ENCODE measurements around the gene FCRL3. TPM values are rescaled to one million over a fixed set of nuclear protein-coding genes. Genes with fewer than 3 reads are reported as not detected.

Gene FCRL3
- total and polyA plus RNA-seq, 10 of the 15 experiments (the other 5 are each of a cell fraction or from before 2014, with no cell fraction given), result 0.04 to 2.3 (median 0.07) TPM; not detected in 5

- H3K27ac ChIP-seq (ENCODE audit: control insufficient read depth, insufficient read depth), result no peak overlapping the region
- POLR2A ChIA-PET, result no interaction called here
- intact Hi-C loops (cut with micrococcal nuclease; ENCODE audit: unreplicated experiment) (no loop called here), in situ Hi-C loops (cut with MboI) (no loop called here)
- H3K27me3 ChIP-seq (replicated peaks in 1 of 2; ENCODE audit: control insufficient read depth in 2 of 2, insufficient read depth in 2 of 2, low read length in 1 of 2), result peaks cover 0 to 3% of the 10 kb centered on the region in 2 experiments; a peak in 2 of 4 replicates
- H3K36me3 ChIP-seq (ENCODE audit: control insufficient read depth in 2 of 2, insufficient read depth in 2 of 2, low read length in 1 of 2), result no peaks in the 10 kb centered on the region
- H3K79me2 ChIP-seq (ENCODE audit: control insufficient read depth, insufficient read depth, low read length), result no peaks in the 10 kb centered on the region
- H2AFZ ChIP-seq (ENCODE audit: control insufficient read depth, low read depth, low read length), result no peak overlapping the region
- ATAC-seq (no peak), DNase-seq (ENCODE audit: low read depth, low spot score) (no peak), FAIRE-seq (no peak)
- H4K20me1 ChIP-seq (ENCODE audit: control insufficient read depth, insufficient read depth), result no peaks in the 10 kb centered on the region
- CTCF ChIA-PET, result interaction anchor here (0.7 kb wide), 1 partner anchor 20 kb away, joined by 3 read pairs; no protein-coding TSS in a partner anchor
- no peak overlapping the region for H3K4me3 ChIP-seq
- H3K4me2 ChIP-seq (ENCODE audit: control insufficient read depth, insufficient read depth), result no peak overlapping the region
- SMC1A ChIA-PET (ENCODE audit: uncharacterized antibody, unreplicated experiment), result interaction anchor here (0.6 kb wide), 1 partner anchor 174 kb away, joined by 3 read pairs; no protein-coding TSS in a partner anchor
- H3K9me3 ChIP-seq (replicated peaks; ENCODE audit: control insufficient read depth, insufficient read depth, low read length), result no peaks in the 10 kb centered on the region
- RAD21 ChIA-PET (ENCODE audit: unreplicated experiment), result interaction anchor here (0.7 kb wide), 1 partner anchor 67 kb away, joined by 3 read pairs; no protein-coding TSS in a partner anchor
- BruUV-seq (replicated peaks), result no TSS peak
- WGBS (ENCODE audit: insufficient coverage, insufficient replicate concordance, low lambda C conversion rate, missing lambda C conversion rate), result 74% methylated on average over 3 of the region's 3 CpGs
- H3K9ac ChIP-seq (ENCODE audit: control insufficient read depth, insufficient read depth, low read length), result no peak overlapping the region
- H3K4me1 ChIP-seq (ENCODE audit: control insufficient read depth, insufficient read depth, low read length), result no peaks in the 10 kb centered on the region
- TF ChIP-seq CHD4 (IDR thresholded peaks at IDR 0.05) (no peak), KLF5 (IDR thresholded peaks at IDR 0.05; ENCODE audit: partially characterized antibody) (no peak)
These were observed 40.9 kb downstream of the FCRL3 start for GRCh38 chr1:157659576-157660247.

GRCh38 chr1:157658571-157658970 lies 42.0 kb downstream of the FCRL3 start:
- in situ Hi-C loops (cut with MboI), result no loop called here
- H3K36me3 ChIP-seq (ENCODE audit: control insufficient read depth in 2 of 2, insufficient read depth in 2 of 2, low read length in 1 of 2), result no peaks in the 10 kb centered on the region
- CTCF ChIA-PET, result no interaction called here
- no peaks in the 10 kb centered on the region for H4K20me1 ChIP-seq (ENCODE audit: control insufficient read depth, insufficient read depth)
- RAD21 ChIA-PET (ENCODE audit: unreplicated experiment), result no interaction called here
- no peaks in the 10 kb centered on the region for H3K79me2 ChIP-seq (ENCODE audit: control insufficient read depth, insufficient read depth, low read length)
- SMC1A ChIA-PET (ENCODE audit: uncharacterized antibody, unreplicated experiment), result no interaction called here
- H3K27me3 ChIP-seq (replicated peaks in 1 of 2; ENCODE audit: control insufficient read depth in 2 of 2, insufficient read depth in 2 of 2, low read length in 1 of 2), result peaks cover 0 to 3% of the 10 kb centered on the region in 2 experiments; a peak in 2 of 4 replicates
- no peaks in the 10 kb centered on the region for H3K9me3 ChIP-seq (replicated peaks; ENCODE audit: control insufficient read depth, insufficient read depth, low read length)
- no TSS peak for BruUV-seq (replicated peaks)
- no peak overlapping the region for H3K9ac ChIP-seq (ENCODE audit: control insufficient read depth, insufficient read depth, low read length)
- FAIRE-seq, result no peak
- no peaks in the 10 kb centered on the region for H3K4me1 ChIP-seq (ENCODE audit: control insufficient read depth, insufficient read depth, low read length)
- H3K4me2 ChIP-seq (ENCODE audit: control insufficient read depth, insufficient read depth), result no peak overlapping the region
- H2AFZ ChIP-seq (ENCODE audit: control insufficient read depth, low read depth, low read length), result no peak overlapping the region
- H3K4me3 ChIP-seq, result no peak overlapping the region
- no peak for DNase-seq (ENCODE audit: low read depth, low spot score)
- WGBS (ENCODE audit: insufficient coverage, insufficient replicate concordance, low lambda C conversion rate, missing lambda C conversion rate), result 76% methylated on average over 3 of the region's 3 CpGs
- POLR2A ChIA-PET, result no interaction called here
- no peak for ATAC-seq
- no peak overlapping the region for H3K27ac ChIP-seq (ENCODE audit: control insufficient read depth, insufficient read depth)
- intact Hi-C loops (cut with micrococcal nuclease; ENCODE audit: unreplicated experiment), result no loop called here
- TF ChIP-seq MLLT1 (IDR thresholded peaks at IDR 0.05) (no peak), KAT2A (conservative IDR thresholded peaks at IDR 0.05; ENCODE audit: control insufficient read depth, low read depth, low read length) (no peak), KLF5 (IDR thresholded peaks at IDR 0.05; ENCODE audit: partially characterized antibody) (no peak), E2F8 (IDR thresholded peaks at IDR 0.05; ENCODE audit: low read depth, partially characterized antibody) (no peak), CREM (IDR thresholded peaks at IDR 0.05; ENCODE audit: low read depth) (no peak), ZBTB4 (CRISPR knock-in tag; IDR thresholded peaks at IDR 0.05) (no peak)
